Ishikawa (cell line): ENCODE results near the gene RHOT2.

Experiments used
- EP300 ChIP-seq: IDR thresholded peaks from 2 replicates; pipeline ENCODE4 v1.6.1; 2012; ENCODE audit warnings: borderline replicate concordance
- FOXM1 ChIP-seq: IDR thresholded peaks from 2 replicates; pipeline ENCODE4 v1.6.1; 2012; ENCODE audit warnings: low read depth, borderline replicate concordance
- MAX ChIP-seq: IDR thresholded peaks from 2 replicates; pipeline ENCODE4 v1.6.1; 2012
- NFIC ChIP-seq: IDR thresholded peaks from 2 replicates; pipeline ENCODE4 v1.6.1; 2012
- RAD21 ChIP-seq: IDR thresholded peaks from 2 replicates; pipeline ENCODE4 v1.6.1; 2012; ENCODE audit warnings: low read depth
- TAF1 ChIP-seq: IDR thresholded peaks from 2 replicates; pipeline ENCODE4 v1.6.1; 2012; ENCODE audit warnings: low read depth, mild to moderate bottlenecking

- TF ChIP-seq EP300, result no peak
- no peak for TF ChIP-seq FOXM1
- no peak for TF ChIP-seq MAX
- TF ChIP-seq TAF1, result no peak
- no peak for TF ChIP-seq RAD21
- no peak for TF ChIP-seq NFIC
Measured at GRCh38 chr16:638034-638543, 29.8 kb upstream of the RHOT2 start.
